KMS-11 (cell line): ENCODE measurements around the gene CORO6.

Experiments
- H2AFZ ChIP-seq: fragments of 200-600 bp; sonication (generic); 2 replicates; pipeline ENCODE4 v1.6.1; 2016; ENCODE audit warnings: antibody characterized with exemption, mixed run types, low read depth
- H3K27ac ChIP-seq: fragments of 200-600 bp; sonication (generic); 2 replicates; pipeline ENCODE4 v1.6.1; 2016; ENCODE audit warnings: mild to moderate bottlenecking, mixed run types
- H3K27me3 ChIP-seq: fragments of 200-600 bp; sonication (generic); 2 replicates; pipeline ENCODE4 v1.6.1; 2017; ENCODE audit warnings: mild to moderate bottlenecking, low read depth, mixed run types, moderate library complexity; ENCODE audit not compliant: insufficient read depth
- H3K36me3 ChIP-seq: fragments of 200-600 bp; sonication (generic); 2 replicates; pipeline ENCODE4 v1.6.1; 2017; ENCODE audit warnings: mild to moderate bottlenecking, mixed run types; ENCODE audit not compliant: insufficient read depth
- H3K4me1 ChIP-seq: fragments of 200-600 bp; sonication (generic); 2 replicates; pipeline ENCODE4 v1.6.1; 2016; ENCODE audit warnings: mild to moderate bottlenecking, low read depth, mixed run types; ENCODE audit not compliant: poor library complexity, severe bottlenecking
- H3K4me2 ChIP-seq: fragments of 200-600 bp; sonication (generic); 2 replicates; pipeline ENCODE4 v1.7.0; 2016; ENCODE audit warnings: mild to moderate bottlenecking, mixed run types
- H3K4me3 ChIP-seq: fragments of 200-600 bp; sonication (generic); IDR thresholded peaks from 2 replicates; pipeline ENCODE4 v1.6.1; 2017; ENCODE audit warnings: low read depth, low read length, mixed read lengths; ENCODE audit not compliant: insufficient read depth
- H3K79me2 ChIP-seq: fragments of 200-600 bp; sonication (generic); 2 replicates; pipeline ENCODE4 v1.6.1; 2016; ENCODE audit warnings: low read depth, mixed run types; ENCODE audit not compliant: insufficient read depth
- H3K9ac ChIP-seq: fragments of 200-600 bp; sonication (generic); 2 replicates; pipeline ENCODE4 v1.6.1; 2016; ENCODE audit warnings: mild to moderate bottlenecking, mixed run types
- H4K20me1 ChIP-seq: fragments of 200-600 bp; sonication (generic); 2 replicates; pipeline ENCODE4 v1.6.1; 2016; ENCODE audit warnings: mild to moderate bottlenecking, mixed run types; ENCODE audit not compliant: insufficient read depth
- CTCF ChIP-seq: fragments of 200-600 bp; sonication (generic); conservative IDR thresholded peaks from 2 replicates; pipeline ENCODE4 v1.6.1; 2017; ENCODE audit warnings: low read depth, mild to moderate bottlenecking, antibody characterized with exemption, low read length, moderate library complexity, mixed read lengths

Gene CORO6

GRCh38 chr17:29612404-29613280, 10.1 kb downstream of the CORO6 start:
- Histone ChIP-seq H3K4me3 (no peak overlapping the region), H3K4me1 (peaks cover 33% of the 10 kb centered on the region), H3K9ac (peak overlapping the region; percentile 16; the same call in 1 of the 2 replicates), H3K4me2 (peak overlapping the region; percentile 79), H3K27me3 (peaks cover 13% of the 10 kb centered on the region; the same call in 1 of the 2 replicates), H3K36me3 (no peaks in the 10 kb centered on the region), H2AFZ (peak overlapping the region; percentile 93; the same call in 1 of the 2 replicates), H4K20me1 (no peaks in the 10 kb centered on the region), H3K79me2 (no peaks in the 10 kb centered on the region), H3K27ac (no peak overlapping the region)
- no peak for TF ChIP-seq CTCF

DNA sequence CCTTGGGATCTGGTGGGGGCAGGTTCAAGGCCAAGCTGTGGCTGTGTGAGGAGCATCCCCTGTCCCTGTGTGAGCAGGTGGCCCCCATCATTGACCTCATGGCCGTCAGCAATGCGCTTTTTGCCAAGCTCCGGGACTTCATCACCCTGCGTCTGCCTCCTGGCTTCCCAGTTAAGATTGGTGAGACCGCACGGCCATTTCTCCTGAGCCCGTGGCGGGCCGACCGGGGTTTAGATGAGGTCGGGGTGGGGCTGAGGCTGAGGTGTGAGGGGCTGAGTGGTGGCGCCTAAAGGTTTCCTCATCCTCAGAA, 10.7 kb downstream of the CORO6 start:
- no peak overlapping the region for H2AFZ ChIP-seq
- no peaks in the 10 kb centered on the region for H3K79me2 ChIP-seq
- no peaks in the 10 kb centered on the region for H4K20me1 ChIP-seq
- no peak for TF ChIP-seq CTCF
- H3K4me3 ChIP-seq = no peak overlapping the region
- no peak overlapping the region for H3K27ac ChIP-seq
- H3K4me1 ChIP-seq = peaks cover 28% of the 10 kb centered on the region
- H3K27me3 ChIP-seq = peaks cover 13% of the 10 kb centered on the region; the same call in 1 of the 2 replicates
- H3K9ac ChIP-seq = no peak overlapping the region
- H3K4me2 ChIP-seq = no peak overlapping the region
- no peaks in the 10 kb centered on the region for H3K36me3 ChIP-seq

DNA sequence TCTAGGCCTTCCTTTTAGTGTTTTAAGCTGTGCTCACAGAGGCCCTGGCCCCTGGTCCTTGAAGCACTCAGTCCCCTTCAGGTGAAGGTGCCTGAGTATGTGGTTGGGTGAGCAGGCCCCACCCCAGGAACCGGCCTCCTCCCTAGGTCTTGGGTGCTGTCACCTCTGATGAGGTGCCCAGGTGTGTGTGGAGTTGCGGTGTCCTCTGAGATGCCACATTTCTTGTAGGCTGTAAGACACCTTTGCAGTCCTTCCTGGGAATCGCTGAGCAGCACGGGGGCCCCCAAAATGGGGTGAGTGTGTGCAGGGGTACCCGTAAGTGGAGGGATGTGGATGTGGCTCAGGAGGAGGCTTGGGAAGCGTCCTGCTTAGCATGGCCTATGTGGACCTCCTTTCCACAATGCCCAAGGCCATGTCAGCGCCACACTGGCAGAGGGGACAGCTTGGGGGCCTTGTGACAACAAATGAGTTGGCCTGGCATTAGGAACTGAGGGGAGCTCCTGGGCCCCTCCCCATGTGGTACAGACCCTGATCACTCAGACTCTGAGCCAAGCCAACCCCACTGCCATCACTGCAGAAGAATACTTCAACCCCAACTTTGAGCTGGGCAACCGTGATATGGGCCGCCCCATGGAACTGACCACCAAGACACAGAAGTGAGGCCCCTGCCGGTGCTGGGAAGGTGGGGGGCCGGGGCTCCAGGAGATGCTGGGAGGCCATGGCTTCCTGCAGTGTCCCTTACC, 11.2 kb downstream of the CORO6 start:
- Histone ChIP-seq H3K36me3 (no peaks in the 10 kb centered on the region), H4K20me1 (no peaks in the 10 kb centered on the region), H3K4me2 (no peak overlapping the region), H3K27me3 (peaks cover 10% of the 10 kb centered on the region; the same call in 1 of the 2 replicates), H3K79me2 (no peaks in the 10 kb centered on the region), H3K9ac (no peak overlapping the region), H3K4me3 (no peak overlapping the region), H3K27ac (no peak overlapping the region), H3K4me1 (peaks cover 23% of the 10 kb centered on the region), H2AFZ (no peak overlapping the region)
- no peak for TF ChIP-seq CTCF

DNA sequence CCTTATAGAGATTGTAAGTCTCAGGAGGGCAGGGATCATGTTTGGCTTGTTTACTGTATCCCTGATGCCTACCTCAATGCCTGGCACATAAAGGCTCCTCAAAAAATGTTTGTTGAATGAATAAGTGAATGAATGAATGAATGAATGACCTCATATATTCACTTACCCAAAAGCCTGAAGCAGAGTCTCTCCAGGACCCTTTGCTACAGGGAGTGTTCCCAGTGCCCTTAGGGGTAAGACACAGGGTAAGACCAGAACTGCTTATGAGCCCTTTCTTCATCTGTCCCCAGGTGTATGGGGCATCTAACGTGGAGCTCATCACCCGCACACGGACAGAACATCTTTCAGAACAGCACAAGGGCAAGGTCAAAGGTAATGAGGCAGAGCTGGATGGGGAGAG, 12.3 kb downstream of the CORO6 start:
- Histone ChIP-seq H3K4me3 (no peak overlapping the region), H3K36me3 (no peaks in the 10 kb centered on the region), H3K79me2 (no peaks in the 10 kb centered on the region), H3K4me2 (no peak overlapping the region), H2AFZ (no peak overlapping the region), H3K27me3 (0 out of 2 replicates have a peak, but pooled peaks cover 4% of the 10 kb centered on the region), H3K4me1 (peaks cover 21% of the 10 kb centered on the region), H3K27ac (no peak overlapping the region), H4K20me1 (no peaks in the 10 kb centered on the region), H3K9ac (no peak overlapping the region)
- no peak for TF ChIP-seq CTCF
